ENCODE measurements around the gene GJC1. TPM values are rescaled to one million over a fixed set of nuclear protein-coding genes. Genes with fewer than 3 reads are reported as not detected.

The GJC1 gene
- total and polyA plus RNA-seq, 2 donors from 2014 or later (not counting 2 experiments from before 2014, with no cell fraction given), result 13.0 to 31.7 TPM

Other genes with a start within 250 kb of the GJC1 start
- 0.14 and 0.24 TPM in 2 replicates for gene MEIOC, start 173.8 kb downstream of the GJC1 start, total RNA-seq
- 0.02 and 0.03 TPM in 2 replicates for gene MEIOC, start 173.8 kb downstream of the GJC1 start, polyA plus RNA-seq
- 33.4 and 36.4 TPM in 2 replicates for gene CCDC43, start 140.5 kb downstream of the GJC1 start, total RNA-seq
- 16.3 and 20.0 TPM in 2 replicates for gene CCDC43, start 140.5 kb downstream of the GJC1 start, polyA plus RNA-seq
- 9.0 and 12.0 TPM in 2 replicates for gene DBF4B, start 121.6 kb downstream of the GJC1 start, total RNA-seq
- gene DBF4B, start 121.6 kb downstream of the GJC1 start, polyA plus RNA-seq, result 6.4 and 9.2 TPM in 2 replicates
- gene ADAM11, start 71.3 kb downstream of the GJC1 start, total RNA-seq, result 0.04 and 0.10 TPM in 2 replicates
- 0.08 and 0.13 TPM in 2 replicates for gene ADAM11, start 71.3 kb downstream of the GJC1 start, polyA plus RNA-seq
- gene HIGD1B, start 17.6 kb upstream of the GJC1 start, total RNA-seq, result not detected in 2 replicates
- gene HIGD1B, start 17.6 kb upstream of the GJC1 start, polyA plus RNA-seq, result not detected in 2 replicates
- gene EFTUD2, start 69.2 kb upstream of the GJC1 start, total RNA-seq, result 129 and 136 TPM in 2 replicates
- 76.6 and 87.6 TPM in 2 replicates for gene EFTUD2, start 69.2 kb upstream of the GJC1 start, polyA plus RNA-seq
- gene GFAP, start 85.2 kb upstream of the GJC1 start, total RNA-seq, result 0.10 and 0.39 TPM in 2 replicates
- 0.13 and 0.17 TPM in 2 replicates for gene GFAP, start 85.2 kb upstream of the GJC1 start, polyA plus RNA-seq
- gene KIF18B, start 117.5 kb upstream of the GJC1 start, total RNA-seq, result 17.0 and 23.2 TPM in 2 replicates
- gene KIF18B, start 117.5 kb upstream of the GJC1 start, polyA plus RNA-seq, result 8.7 and 12.6 TPM in 2 replicates
- 0.17 and 0.18 TPM in 2 replicates for gene C1QL1, start 138.0 kb upstream of the GJC1 start, total RNA-seq
- 0.26 and 0.36 TPM in 2 replicates for gene C1QL1, start 138.0 kb upstream of the GJC1 start, polyA plus RNA-seq
- gene DCAKD, start 221.3 kb upstream of the GJC1 start, total RNA-seq, result 30.4 and 30.8 TPM in 2 replicates
- gene DCAKD, start 221.3 kb upstream of the GJC1 start, polyA plus RNA-seq, result 19.8 and 21.1 TPM in 2 replicates
- gene NMT1, start 231.0 kb upstream of the GJC1 start, total RNA-seq, result 90.9 and 109 TPM in 2 replicates
- 188 and 193 TPM in 2 replicates for gene NMT1, start 231.0 kb upstream of the GJC1 start, polyA plus RNA-seq

All from foreskin keratinocyte (primary cell).